Adipose tissue (tissue), 3 donors: ENCODE results near the gene PLCH2. TPM values are rescaled to one million over a fixed set of nuclear protein-coding genes. Genes with fewer than 3 reads are reported as not detected.
"Not testable (repeated sequence)": the region's sequence is repeated elsewhere in the genome, so short reads cannot be mapped to it uniquely, and the experiment has no call there.

Experiments
- H3K27ac ChIP-seq: one replicate; pipeline ENCODE4 v1.5.1; 2013; ENCODE audit warnings: low read depth, low read length
- WGBS, 3 donors: extraction: QIAGEN DNeasy Blood & Tissue Kit; methylation state at CpG; one replicate each; pipeline ENCODE4 v1.1.7; 2013; 5-methylcytosine and 5-hydroxymethylcytosine counted together
- polyA plus RNA-seq, 3 donors: library from polyadenylated mRNA; stranded (reverse); fragments of 200-250 nt; gene quantifications; one replicate each; pipeline ENCODE4 v1.2.3, GENCODE V29; 2013
- donor health status: healthy with polysubstance abuse.
- donor health status: Bipolar disorder and iron deficiency.
- donor health status: healthy.

The PLCH2 gene
- polyA plus RNA-seq, 3 donors = 0.45 to 2.2 (median 0.62) TPM

DNA sequence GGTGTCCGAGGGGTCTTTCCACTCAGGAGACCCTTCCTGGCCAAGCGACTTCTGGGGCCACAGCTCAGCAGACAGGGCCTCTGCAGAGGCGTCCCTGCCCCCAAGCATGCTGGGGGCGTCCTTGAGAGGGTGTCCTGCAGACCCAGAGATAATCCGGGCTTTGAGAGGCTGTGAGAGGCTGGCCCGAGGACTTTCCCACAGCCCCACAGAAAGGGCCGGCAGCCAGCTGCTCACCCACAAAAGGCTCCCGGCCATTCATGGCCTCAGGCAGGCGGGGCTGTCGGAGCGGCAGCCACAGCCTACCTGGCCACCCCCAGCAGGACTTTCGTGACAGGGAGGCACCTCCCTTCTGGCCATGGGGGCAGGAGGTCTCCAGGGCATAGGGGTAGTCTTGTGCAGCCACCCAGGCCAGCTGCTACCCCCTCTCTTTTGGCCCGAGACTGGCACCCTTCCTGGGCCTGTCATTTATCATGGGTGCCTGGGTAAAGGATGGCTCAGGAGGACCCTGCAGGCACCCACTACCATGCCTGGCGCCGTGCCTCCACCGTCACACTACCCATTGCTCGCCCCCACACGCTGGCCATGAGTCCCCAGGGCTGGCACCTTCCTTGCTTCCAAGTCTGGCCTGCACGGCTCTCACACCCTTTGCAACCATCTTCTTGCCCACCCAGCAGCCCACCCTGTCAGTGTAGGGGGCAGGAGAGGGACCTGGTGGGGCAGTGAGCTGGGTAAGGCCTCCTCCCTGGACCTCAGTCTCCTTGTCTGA, 69.0 kb downstream of the PLCH2 start:
- no peak overlapping the region for H3K27ac ChIP-seq
- 52 to 68% (median 65%) methylated on average over 19 of the region's 19 CpGs for WGBS, 3 donors

DNA sequence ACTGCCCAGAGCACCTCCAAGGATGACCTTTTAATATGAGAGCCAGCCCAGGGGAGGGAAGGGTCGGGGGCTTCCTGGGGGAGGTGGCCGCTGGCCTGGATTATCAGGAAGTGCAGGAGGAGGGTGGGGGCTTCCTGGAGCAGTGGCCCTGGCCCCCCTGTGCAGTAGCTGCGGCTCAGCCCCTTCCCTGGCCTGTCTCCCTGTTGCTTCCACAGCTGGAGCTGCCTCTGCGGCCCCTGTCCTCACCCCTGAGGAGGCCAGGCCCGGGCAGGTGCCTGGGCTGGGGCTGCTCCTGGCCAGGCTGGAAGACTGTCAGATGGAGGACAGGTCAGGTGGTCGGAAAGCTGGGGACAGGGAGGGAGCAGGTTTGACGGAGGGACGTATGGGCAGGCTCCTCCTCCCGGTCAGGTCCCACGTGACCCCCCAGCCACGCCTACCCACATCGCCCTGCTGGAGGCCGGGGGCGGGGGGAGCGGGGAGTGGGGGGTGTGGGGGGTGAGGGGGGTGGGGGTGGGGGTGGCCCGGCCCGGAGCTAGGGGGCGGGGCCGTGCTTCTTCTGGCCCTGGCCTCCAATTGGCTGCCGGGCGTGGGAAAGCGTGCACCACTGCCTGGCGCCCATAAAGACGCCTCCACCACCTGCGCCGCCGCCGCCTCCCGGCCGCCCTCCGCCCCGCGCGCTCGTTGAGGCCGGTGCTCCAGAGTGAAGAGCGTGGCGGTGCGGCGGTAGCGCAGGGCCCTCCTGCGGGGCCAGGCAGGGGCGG, 69.8 kb downstream of the PLCH2 start:
- 4% methylated on average over 24 to 43 of the region's 43 CpGs for WGBS, 3 donors

DNA sequence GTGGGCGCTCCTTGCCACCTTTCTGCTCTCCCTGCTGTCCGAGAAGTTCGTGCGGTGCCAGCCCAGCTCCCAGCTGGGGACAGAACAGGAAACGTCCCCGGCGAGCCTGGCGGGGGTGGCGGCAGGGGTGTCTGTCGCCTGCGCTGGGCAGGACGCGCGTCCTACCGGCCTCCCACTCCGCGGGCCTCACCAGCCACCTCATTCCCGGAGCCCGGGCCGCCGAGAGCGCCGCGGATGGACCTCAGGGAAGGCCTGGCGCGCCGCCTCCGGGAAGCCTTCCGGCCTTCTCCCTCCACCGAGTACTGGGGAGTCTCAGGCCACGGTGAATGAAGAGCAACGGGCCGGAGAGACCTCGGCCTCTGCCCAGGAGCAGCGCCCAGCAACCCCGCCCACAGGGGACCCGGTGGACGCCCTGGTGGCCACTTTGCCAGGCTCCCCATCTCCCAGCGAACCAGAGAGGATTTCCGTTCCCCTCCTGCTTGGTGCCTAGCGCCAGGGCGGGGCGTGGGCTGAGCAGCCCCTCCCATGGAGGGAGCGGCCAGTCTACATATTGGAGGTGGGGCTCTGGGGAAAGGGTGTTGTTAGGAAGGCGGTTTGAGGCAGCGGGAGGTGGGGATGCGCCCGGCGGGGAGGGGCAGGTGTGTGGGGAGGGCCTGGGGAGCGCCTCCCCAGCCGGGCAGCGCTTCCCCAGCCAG, 70.6 kb downstream of the PLCH2 start:
- 1 to 4% (median 1%) methylated on average over 45 to 52 of the region's 52 CpGs for WGBS, 3 donors
- peak overlapping the region; percentile 8 for H3K27ac ChIP-seq

More for the DNA sequence above, 69.8 kb downstream of the PLCH2 start:
- H3K27ac ChIP-seq = no peak overlapping the region

DNA sequence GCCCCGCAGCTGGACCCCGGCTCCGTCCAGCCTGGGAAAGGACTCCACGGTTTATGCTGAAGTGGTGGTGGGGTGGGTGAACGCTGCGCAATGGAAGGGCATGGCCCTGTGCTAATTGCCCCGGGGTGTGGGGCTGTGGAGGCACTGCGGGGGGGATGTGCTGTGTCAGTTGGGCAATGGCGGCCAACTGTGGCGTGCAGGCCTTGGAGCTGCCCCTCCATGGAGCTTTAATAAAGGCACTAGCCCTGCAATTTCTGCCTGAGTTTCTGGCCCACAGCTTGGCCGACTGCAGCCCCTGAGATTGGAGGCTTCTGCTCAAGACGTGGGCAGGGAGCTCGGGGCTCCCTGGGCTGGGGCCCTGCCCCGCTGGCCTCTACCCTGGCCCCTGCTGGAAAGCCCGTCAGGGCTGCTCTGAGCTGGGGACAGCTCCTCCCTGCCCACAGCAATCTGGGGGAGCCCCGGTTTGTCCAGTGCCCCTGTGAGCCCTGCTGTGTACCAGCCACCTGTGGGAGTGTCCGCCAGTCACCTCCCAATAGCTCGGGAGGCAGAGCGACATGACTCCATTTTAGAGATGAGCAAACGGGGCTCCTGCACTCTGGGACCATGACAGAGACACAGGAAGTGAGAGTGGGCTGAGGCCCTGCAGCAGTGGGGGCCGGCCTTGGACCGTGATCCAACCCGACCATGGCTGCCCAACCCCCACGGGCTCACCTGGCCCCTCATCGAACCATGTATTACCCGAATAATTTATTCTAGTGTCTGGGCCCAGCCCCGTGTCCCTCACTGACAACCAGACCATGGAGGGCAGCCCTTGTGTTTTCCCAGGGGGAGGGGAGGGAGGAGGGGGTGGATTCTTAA, 71.3 kb downstream of the PLCH2 start:
- peak overlapping the region; percentile 70 for H3K27ac ChIP-seq
- WGBS, 3 donors = 10 to 30% (median 11%) methylated on average over 27 of the region's 27 CpGs

DNA sequence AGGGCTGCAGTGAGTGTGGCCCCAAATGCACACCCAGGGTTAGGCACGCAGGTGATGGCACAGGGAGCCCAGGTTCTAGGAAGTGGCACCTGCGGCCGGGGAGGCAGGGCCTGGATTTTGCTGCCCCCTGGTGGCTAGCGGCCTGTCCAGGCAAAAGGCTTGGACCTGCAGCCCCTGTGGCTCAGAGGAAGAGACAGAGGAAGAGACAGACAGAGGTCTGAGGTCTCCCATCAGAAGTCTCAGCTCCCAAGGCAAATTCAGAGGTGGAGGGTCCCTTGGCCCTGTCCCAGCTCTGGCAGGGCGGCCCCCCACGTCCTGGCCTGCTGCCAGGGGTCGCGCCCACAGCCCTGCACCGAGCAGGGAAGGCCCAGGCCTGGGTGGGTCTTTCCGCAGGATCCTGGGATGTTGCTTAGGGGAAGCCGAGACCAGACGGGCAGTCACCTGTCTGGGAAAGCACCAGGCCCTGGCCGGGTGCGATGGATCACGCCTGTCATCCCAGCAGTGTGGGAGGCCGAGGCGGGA, 72.0 kb downstream of the PLCH2 start:
- 3 to 19% (median 8%) methylated on average over 17 of the region's 17 CpGs for WGBS, 3 donors
- H3K27ac ChIP-seq = peak overlapping the region; percentile 70

DNA sequence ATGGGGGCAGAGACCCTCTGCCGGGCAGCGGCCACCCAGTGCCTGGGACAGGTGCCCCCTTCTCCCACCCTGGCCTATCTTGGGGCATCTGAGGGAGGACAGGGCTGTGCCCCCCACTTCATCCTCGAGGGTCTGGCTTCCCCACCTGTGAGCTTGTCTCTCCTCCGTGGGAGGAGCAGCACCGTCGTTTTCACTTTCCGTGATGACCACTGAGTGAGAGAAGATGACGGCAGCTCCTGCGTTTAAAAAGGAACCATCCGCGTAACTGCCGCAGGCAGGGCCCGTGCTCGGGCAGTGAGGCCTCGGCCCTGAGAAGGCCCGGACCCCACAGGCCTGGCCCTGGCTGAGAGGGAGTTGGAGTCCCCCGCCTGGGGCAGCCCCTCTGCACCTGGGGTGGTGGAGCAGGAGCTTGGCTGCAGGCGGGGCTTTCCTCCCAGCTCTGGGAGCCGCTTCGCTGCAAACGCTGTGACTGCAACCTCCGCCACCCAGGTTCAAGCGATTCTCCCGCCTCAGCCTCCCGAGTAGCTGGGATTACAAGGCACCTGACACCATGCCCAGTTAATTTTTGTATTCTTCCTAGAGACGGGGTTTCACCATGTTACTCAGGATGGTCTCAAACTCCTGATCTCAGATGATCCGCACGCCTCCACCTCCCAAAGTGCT, 73.4 kb downstream of the PLCH2 start:
- H3K27ac ChIP-seq = peak overlapping the region; percentile 95
- 67 to 81% (median 69%) methylated on average over 18 to 24 of the region's 28 CpGs for WGBS, 3 donors

DNA sequence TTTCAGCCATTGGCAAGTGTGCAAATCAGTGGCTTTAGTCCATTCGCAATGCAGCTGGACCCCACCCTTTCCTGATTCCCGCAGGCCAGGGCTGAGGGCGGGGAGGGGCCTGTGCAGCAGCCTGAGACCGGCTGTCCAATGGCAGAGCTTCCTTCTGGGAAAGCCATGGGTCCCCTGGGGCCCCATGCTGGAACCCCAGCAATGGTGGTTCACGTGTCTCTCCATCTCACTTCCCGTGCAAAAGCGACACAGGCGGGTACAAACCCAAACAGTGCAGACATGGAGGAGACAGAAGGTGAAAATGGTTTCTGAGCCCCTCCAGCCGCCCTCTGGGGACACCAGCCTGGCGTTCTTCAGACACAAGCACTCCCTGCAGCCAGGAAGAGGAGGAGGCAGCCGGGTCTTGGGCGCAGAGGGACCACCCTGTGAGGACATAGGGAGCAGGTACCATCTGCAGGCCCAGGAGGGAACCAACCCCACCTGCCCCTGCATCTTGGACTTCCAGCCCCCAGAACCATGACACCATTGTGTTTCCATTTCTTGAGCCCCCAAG, 74.3 kb downstream of the PLCH2 start:
- 49 to 81% (median 55%) methylated on average over 7 to 11 of the region's 12 CpGs for WGBS, 3 donors
- H3K27ac ChIP-seq = not testable (repeated sequence)

DNA sequence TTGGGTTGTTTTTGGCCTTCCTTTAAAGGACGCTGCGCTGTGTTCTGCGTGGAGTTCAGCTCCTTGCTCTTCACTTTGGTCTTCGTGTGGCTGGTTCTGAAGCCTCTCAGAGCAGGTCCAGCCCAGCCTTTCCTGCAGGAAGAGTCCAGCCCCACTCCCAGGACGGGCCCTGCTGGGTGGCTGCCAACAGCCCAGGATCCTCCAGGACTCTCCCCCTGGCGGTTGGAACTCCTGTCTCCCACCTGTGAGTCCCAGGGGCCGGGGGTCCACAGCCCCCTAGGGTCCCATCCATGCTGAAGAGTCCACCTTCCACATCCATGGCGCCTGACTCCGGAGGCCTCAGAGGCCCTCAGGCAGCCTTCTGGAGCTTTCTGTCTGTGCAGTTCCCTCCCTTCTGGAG, 75.5 kb downstream of the PLCH2 start:
- H3K27ac ChIP-seq = not testable (repeated sequence)
- WGBS, 3 donors = 66 to 76% (median 69%) methylated on average over 9 of the region's 9 CpGs

DNA sequence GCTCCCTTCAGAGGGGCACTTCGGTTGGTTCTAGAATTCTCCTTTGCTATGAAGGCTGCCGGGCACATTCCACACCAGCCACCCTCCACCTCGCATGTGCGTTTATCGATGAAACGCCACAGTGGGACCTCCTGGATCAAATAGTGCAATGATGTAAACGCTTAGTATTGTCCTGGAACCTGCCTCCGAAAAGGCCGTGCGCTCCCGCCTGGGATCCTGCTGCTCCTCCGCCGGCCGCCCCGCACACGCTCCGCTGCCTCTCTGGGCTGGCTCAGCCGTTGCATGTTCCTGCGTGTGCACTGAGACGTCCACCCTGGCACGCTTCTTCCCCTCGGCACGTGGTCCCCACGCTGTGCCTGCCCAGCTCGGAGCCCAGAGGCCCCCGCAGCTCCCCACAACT, 76.1 kb downstream of the PLCH2 start:
- WGBS, 3 donors = 91 to 94% (median 92%) methylated on average over 23 to 25 of the region's 26 CpGs
- H3K27ac ChIP-seq = no peak overlapping the region

DNA sequence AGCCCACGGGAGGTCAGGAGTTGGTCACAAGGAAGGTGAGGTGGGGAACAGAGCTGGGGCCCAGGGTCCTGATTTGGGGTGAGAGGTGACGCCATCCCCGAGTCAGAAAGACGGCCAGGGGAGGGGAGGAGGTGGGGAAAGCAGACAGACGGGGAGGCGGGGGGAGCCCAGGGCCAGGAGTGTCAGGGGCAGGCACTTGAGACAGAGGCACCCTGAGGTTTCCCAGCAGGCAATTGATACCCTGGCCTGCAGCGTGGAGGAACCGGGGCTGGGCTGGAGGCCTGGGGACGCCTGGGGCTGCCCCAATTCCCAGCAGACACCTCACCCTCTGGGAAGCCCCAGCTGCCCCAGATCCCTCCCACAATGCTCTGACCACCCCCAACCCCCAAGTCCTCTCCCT, 77.0 kb downstream of the PLCH2 start:
- not testable (repeated sequence) for H3K27ac ChIP-seq
- 62 to 83% (median 75%) methylated on average over 5 to 8 of the region's 9 CpGs for WGBS, 3 donors

DNA sequence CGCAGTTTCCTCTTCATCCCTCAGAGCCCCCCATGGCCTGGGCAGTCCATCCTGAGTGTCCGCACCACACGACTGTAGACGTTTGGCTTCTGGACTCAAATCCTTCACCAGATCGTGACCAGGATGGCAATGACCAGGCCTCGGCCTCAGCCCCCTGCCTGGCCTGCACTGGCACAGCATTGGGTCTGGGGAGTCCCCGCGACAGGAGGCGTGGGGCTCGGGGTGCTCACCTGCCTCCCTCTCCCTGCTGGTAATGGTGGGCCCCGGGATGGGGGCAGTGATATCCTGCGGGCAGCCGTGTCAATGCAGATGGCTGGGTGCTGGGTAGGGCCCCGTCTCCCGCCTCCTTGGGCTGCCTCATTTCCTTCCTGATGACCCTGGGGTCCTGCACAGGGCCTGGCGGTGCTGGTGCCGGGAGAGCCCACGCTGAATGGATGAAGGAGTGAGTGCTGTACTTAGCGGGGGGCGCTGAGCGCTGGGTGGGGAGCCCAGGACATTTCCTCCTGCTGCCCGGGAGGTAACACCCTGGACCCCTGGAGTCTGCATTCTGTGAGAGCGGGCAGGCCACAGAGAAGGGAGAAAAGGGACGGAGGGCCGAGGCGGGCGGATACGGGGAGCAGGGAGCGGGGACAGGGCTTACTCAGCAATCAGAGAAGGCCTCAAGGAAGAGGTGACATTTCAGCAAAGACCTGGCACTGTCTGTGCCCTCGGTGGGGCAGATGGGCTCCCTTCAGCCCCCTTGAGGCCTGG, 78.0 kb downstream of the PLCH2 start:
- H3K27ac ChIP-seq = no peak overlapping the region
- WGBS, 3 donors = 77 to 80% (median 79%) methylated on average over 27 to 30 of the region's 30 CpGs

DNA sequence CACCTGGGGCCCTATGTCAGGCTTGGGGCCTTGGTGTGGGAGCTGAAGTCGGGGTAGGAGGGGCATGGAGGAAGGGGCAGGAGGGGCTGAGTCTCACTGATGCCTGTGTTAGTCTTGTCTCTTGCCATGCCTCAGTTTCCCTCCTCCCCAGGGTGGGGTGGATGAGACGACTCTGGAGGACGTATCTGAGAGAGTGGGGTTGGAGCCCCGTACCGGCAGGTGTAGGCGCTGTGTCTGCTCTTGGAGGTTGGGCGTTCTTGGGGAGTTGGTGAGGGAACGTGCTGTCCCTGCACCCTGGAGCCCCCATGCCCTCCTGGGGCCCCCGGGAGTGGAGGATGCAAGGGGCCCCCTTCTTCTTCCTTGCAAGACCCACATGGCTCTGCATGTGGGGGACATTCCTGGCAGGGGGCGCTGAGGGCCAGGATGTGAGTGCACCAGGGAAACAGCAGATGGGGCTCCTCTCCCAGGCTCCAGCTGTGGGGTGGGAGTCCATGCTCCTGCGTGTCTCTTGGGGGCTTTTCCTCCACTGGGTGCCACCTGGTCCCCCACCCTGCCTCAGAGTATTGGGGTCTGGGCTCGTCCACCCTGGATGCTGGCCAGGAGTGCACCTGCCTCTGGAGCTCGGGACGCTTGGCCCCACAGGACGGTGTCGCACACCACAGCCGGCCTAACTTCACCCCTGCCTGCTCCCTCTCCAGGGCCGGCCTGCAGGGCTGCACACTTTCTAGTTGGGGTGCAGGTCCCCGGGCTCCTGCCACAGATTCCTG, 78.7 kb downstream of the PLCH2 start:
- WGBS, 3 donors = 39 to 54% (median 40%) methylated on average over 18 to 19 of the region's 19 CpGs
- no peak overlapping the region for H3K27ac ChIP-seq
